A673 (cell line): ENCODE results near the gene YKT6. TPM values are rescaled to one million over a fixed set of nuclear protein-coding genes. Genes with fewer than 3 reads are reported as not detected.

Experiments used
- BruUV-seq: library from RNA; stranded (reverse); fragments of 400-500 nt; replicated peaks from 2 replicates; lab custom pipeline; 2021; lab: Mats Ljungman, UMichigan
- CTCF ChIA-PET: fragments of 300-600 bp; sonication (Branson Sonifier 250); formaldehyde crosslinking; loops from one replicate; lab custom pipeline; 2022; ENCODE audit warnings: antibody characterized with exemption; lab: Charles Lee
- POLR2A ChIA-PET: fragments of 300-600 bp; sonication (Branson Sonifier 250); formaldehyde crosslinking; loops from one replicate; lab custom pipeline; 2022; ENCODE audit warnings: antibody characterized with exemption; ENCODE audit not compliant: low non-redundant PET; lab: Charles Lee
- DNase-seq: peaks from one replicate; pipeline ENCODE4 v3.0.0-alpha.2; 2015; ENCODE audit warnings: low spot score
- H3K27ac ChIP-seq: fragments of 200-600 bp; sonication (generic); 2 replicates; pipeline ENCODE4 v1.5.1; 2016; ENCODE audit warnings: mixed run types, low read depth, mild to moderate bottlenecking, mixed read lengths, antibody characterized with exemption, low read length; ENCODE audit not compliant: poor library complexity, severe bottlenecking
- H3K27me3 ChIP-seq: fragments of 200-600 bp; sonication (generic); replicated peaks from 2 replicates; pipeline ENCODE4 v1.6.1; 2017; ENCODE audit warnings: mixed run types, low read depth, mild to moderate bottlenecking, mixed read lengths, antibody characterized with exemption, low read length; ENCODE audit not compliant: insufficient read depth, poor library complexity
- H3K36me3 ChIP-seq: fragments of 200-600 bp; sonication (generic); 2 replicates; pipeline ENCODE4 v1.6.1; 2016; ENCODE audit warnings: mixed run types, mild to moderate bottlenecking, mixed read lengths, antibody characterized with exemption, low read length; ENCODE audit not compliant: insufficient read depth, poor library complexity, severe bottlenecking
- H3K4me1 ChIP-seq: fragments of 200-600 bp; sonication (generic); 2 replicates; pipeline ENCODE4 v1.6.1; 2017; ENCODE audit warnings: mixed run types, mild to moderate bottlenecking, mixed read lengths, antibody characterized with exemption, low read length; ENCODE audit not compliant: insufficient read depth, poor library complexity, severe bottlenecking
- H3K4me3 ChIP-seq: fragments of 200-600 bp; sonication (generic); 2 replicates; pipeline ENCODE4 v1.5.1; 2016; ENCODE audit warnings: low read depth, mixed run types, mild to moderate bottlenecking, mixed read lengths, low read length; ENCODE audit not compliant: poor library complexity, severe bottlenecking
- H3K9me3 ChIP-seq: fragments of 200-600 bp; sonication (generic); 2 replicates; pipeline ENCODE4 v1.6.1; 2016; ENCODE audit warnings: mixed run types, low read depth, mild to moderate bottlenecking, mixed read lengths, antibody characterized with exemption, low read length; ENCODE audit not compliant: poor library complexity, severe bottlenecking
- CTCF ChIP-seq: fragments of 300-800, 200-600 bp; sonication (generic); conservative IDR thresholded peaks from 2 replicates; pipeline ENCODE4 v1.5.1; 2017; ENCODE audit warnings: low read depth, mild to moderate bottlenecking, antibody characterized with exemption, low read length, moderate library complexity, mixed read lengths
- EZH2 ChIP-seq: fragments of 200-600 bp; sonication (generic); IDR thresholded peaks from 2 replicates; pipeline ENCODE4 v1.6.1; 2017; ENCODE audit warnings: borderline replicate concordance, low read depth, mild to moderate bottlenecking, mixed read lengths, antibody characterized with exemption, low read length; ENCODE audit not compliant: poor library complexity, severe bottlenecking
- intact Hi-C: fragments of 100-400 bp; cut with micrococcal nuclease; formaldehyde crosslinking; loops from one replicate; pipeline ENCODE4 v1.10.0; 2022; ENCODE audit not compliant: unreplicated experiment
- total RNA-seq: library from RNA; stranded (reverse); gene quantifications from 2 replicates; pipeline ENCODE4 v1.2.3, GENCODE V29; 2021

YKT6 gene
- total RNA-seq, 1 experiment from 2014 or later, result 140 TPM

DNA sequence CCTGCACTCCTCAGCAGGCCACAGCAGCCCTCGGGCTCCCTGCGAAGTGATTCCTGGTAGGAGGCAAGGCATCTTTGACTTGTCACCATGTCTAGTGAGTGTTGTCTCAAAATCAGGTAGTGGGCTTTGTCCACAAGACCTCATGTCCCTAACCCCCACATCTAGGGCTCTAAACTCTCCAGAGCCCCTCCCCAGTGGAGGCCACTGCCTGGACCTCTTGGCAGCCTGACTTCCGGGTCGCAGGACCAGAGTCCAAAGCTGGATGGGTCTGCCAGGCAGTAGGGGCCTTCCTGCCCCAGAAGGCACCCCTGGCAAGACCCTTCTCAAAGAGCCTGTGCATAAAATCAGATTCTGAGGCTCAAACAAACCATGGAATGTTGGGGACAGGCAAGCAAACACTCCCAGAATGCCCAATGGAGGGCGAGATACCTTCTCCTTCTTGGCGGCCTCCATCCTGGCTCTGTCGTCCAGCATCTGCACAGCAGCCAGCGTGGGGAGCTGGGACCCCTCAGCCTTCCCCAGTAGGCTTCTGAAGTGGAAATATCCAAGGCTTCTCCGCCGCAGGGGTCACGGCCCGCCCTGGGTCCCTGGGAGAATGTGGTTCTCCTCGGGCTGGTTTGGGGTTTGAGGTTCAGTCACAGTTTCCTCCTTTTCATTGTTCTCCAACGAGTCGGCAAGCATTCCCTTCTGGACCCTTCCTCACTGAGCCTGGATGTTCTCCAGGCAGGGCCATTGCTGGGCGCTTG is 12.1 kb upstream of the YKT6 start:
- TF ChIP-seq CTCF (no peak), EZH2 (no peak)
- intact Hi-C loops, result no loop called here
- no peak for DNase-seq
- ChIA-PET POLR2A (no interaction called here), CTCF (no interaction called here)
- no peak overlapping the region for H3K27ac ChIP-seq
- no peaks in the 10 kb centered on the region for H3K4me1 ChIP-seq
- H3K4me3 ChIP-seq, result no peak overlapping the region
- H3K9me3 ChIP-seq, result no peaks in the 10 kb centered on the region
- H3K27me3 ChIP-seq, result no peaks in the 10 kb centered on the region
- BruUV-seq, result no TSS peak
- H3K36me3 ChIP-seq, result no peaks in the 10 kb centered on the region

- Histone ChIP-seq H3K36me3 (no peaks in the 10 kb centered on the region), H3K27ac (no peak within 1 kb of the TSS), H3K9me3 (no peaks in the 10 kb centered on the region), H3K4me1 (no peaks in the 10 kb centered on the region), H3K27me3 (no peaks in the 10 kb centered on the region), H3K4me3 (no peak within 1 kb of the TSS)
- TF ChIP-seq CTCF (no peak), EZH2 (no peak)
- no peak for DNase-seq
- intact Hi-C loops, result no loop called here
- ChIA-PET POLR2A (no interaction called here), CTCF (no interaction called here)
- BruUV-seq, result no TSS peak
Measured at GRCh38 chr7:44189286-44189992, 11.3 kb upstream of the YKT6 start, which contains the start of gene GCK. Gene GCK, minus strand, starts transcription at chr7:44189439. Its CDS starts 486 bp downstream, at chr7:44188953.

- H3K36me3 ChIP-seq, result no peaks in the 10 kb centered on the region
- DNase-seq, result no peak
- POLR2A ChIA-PET, result no interaction called here
- no peaks in the 10 kb centered on the region for H3K4me1 ChIP-seq
- H3K27me3 ChIP-seq, result no peaks in the 10 kb centered on the region
- H3K27ac ChIP-seq, result no peak overlapping the region
- BruUV-seq, result no TSS peak
- H3K4me3 ChIP-seq, result no peak overlapping the region
- CTCF ChIA-PET, result no interaction called here
- TF ChIP-seq EZH2 (no peak), CTCF (no peak)
- intact Hi-C loops, result no loop called here
- no peaks in the 10 kb centered on the region for H3K9me3 ChIP-seq
Measured at GRCh38 chr7:44189993-44190872, 10.5 kb upstream of the YKT6 start.
